Spleen (tissue), 7 donors: ENCODE data around the gene GNG13.

Experiments used
- POLR2A ChIP-seq, 3 donors: fragments of 450-650 bp; IDR thresholded peaks; one replicate each; pipeline ENCODE4 v1.5.1; 2017; ENCODE audit warnings: antibody characterized with exemption in 3 of 3, mild to moderate bottlenecking in 1 of 3
- TF ChIP-seq, protein P1 (sequence below), 11 experiments: fragments of 200-600 bp in 7 of 11; fragments of 450-650 bp in 4 of 11; sonication (generic) in 4 of 11; IDR thresholded peaks in 8 of 11; conservative IDR thresholded peaks in 3 of 11; 1 replicate in 7 of 11; 2 replicates in 4 of 11; pipeline versions ENCODE4 v1.4.0 to v1.8.0; 2016 to 2021; ENCODE audit warnings: antibody characterized with exemption in 11 of 11, inconsistent platforms in 4 of 11, mild to moderate bottlenecking in 1 of 11
- donor health status: DM: no; HTN: no; CAD: no; lungs with moderate emphysema.
- donor health status: DM: no; HTN: no; CAD: no.
- donor health status: DM: no; HTN: no; CAD: no.

- TF ChIP-seq POLR2A (IDR thresholded peaks at IDR 0.05) = no peak
- TF ChIP-seq, protein P1, sequence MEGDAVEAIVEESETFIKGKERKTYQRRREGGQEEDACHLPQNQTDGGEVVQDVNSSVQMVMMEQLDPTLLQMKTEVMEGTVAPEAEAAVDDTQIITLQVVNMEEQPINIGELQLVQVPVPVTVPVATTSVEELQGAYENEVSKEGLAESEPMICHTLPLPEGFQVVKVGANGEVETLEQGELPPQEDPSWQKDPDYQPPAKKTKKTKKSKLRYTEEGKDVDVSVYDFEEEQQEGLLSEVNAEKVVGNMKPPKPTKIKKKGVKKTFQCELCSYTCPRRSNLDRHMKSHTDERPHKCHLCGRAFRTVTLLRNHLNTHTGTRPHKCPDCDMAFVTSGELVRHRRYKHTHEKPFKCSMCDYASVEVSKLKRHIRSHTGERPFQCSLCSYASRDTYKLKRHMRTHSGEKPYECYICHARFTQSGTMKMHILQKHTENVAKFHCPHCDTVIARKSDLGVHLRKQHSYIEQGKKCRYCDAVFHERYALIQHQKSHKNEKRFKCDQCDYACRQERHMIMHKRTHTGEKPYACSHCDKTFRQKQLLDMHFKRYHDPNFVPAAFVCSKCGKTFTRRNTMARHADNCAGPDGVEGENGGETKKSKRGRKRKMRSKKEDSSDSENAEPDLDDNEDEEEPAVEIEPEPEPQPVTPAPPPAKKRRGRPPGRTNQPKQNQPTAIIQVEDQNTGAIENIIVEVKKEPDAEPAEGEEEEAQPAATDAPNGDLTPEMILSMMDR (IDR thresholded peaks at IDR 0.05 in 8 of 11, conservative IDR thresholded peaks at IDR 0.05 in 3 of 11) = no peak
Measured at GRCh38 chr16:772959-773358, 27.6 kb downstream of the GNG13 start.
